HCT116 (cell line): ENCODE measurements around the gene BECN2. TPM values are rescaled to one million over a fixed set of nuclear protein-coding genes. Genes with fewer than 3 reads are reported as not detected.
"Not testable (repeated sequence)": the region's sequence is repeated elsewhere in the genome, so short reads cannot be mapped to it uniquely, and the experiment has no call there.

ENCODE experiments used
- ATAC-seq: fragments of 200-7000 bp; cut with Tn5 transposase; 2 replicates; pipeline ENCODE4 v1.9.1; 2020; ENCODE audit warnings: mild to moderate bottlenecking, moderate library complexity
- BruUV-seq: library from RNA; stranded (reverse); fragments of 400-500 nt; replicated peaks from 2 replicates; lab custom pipeline; 2021; lab: Mats Ljungman, UMichigan
- CTCF ChIA-PET: fragments of 300-600 bp; sonication (Branson Sonifier 250); formaldehyde crosslinking; loops from one replicate; lab custom pipeline; 2021; ENCODE audit warnings: antibody characterized with exemption; lab: Charles Lee
- POLR2A ChIA-PET: fragments of 300-600, 350-600 bp; sonication (Branson Sonifier 250); formaldehyde crosslinking; loops from one replicate; lab custom pipeline; 2021; ENCODE audit warnings: antibody characterized with exemption; lab: Charles Lee
- RAD21 ChIA-PET, 2 experiments: fragments of 300-600 bp; sonication (Branson Sonifier 250); formaldehyde crosslinking; loops; one replicate each; lab custom pipeline; 2023; ENCODE audit warnings: low total read pairs in 2 of 2; ENCODE audit not compliant: uncharacterized antibody in 2 of 2, unreplicated experiment in 2 of 2, low non-redundant PET in 1 of 2; lab: Charles Lee
- DNase-seq: peaks from one replicate; pipeline ENCODE4 v3.0.0-alpha.2; 2010; ENCODE audit warnings: low read depth, low spot score
- H2AFZ ChIP-seq: fragments of 200-600 bp; shearing (Covaris generic), sonication (generic); 2 replicates; pipeline ENCODE4 v1.6.1; 2017; ENCODE audit warnings: low read depth, mixed run types, mixed read lengths, antibody characterized with exemption, low read length; ENCODE audit not compliant: poor library complexity, severe bottlenecking
- H3K27ac ChIP-seq: 2 replicates; pipeline ENCODE4 v1.5.1; 2012; ENCODE audit warnings: low read depth, low read length
- H3K27me3 ChIP-seq: fragments of 200-600 bp; sonication (generic); 2 replicates; pipeline ENCODE4 v1.6.1; 2016; ENCODE audit warnings: mixed run types, low read length, mixed read lengths; ENCODE audit not compliant: insufficient read depth
- H3K36me3 ChIP-seq, 2 experiments: fragments of 200-500 bp in 1 of 2; fragments of 200-600 bp in 1 of 2; sonication (Bioruptor generic) in 1 of 2; sonication (generic) in 1 of 2; 2 replicates each; pipeline versions ENCODE4 v1.5.1 to v1.6.1; 2014 to 2016; ENCODE audit warnings: low read length in 2 of 2, inconsistent platforms in 1 of 2, mixed read lengths in 1 of 2, mixed run types in 1 of 2; ENCODE audit not compliant: insufficient read depth in 2 of 2, control insufficient read depth in 1 of 2
- H3K4me1 ChIP-seq, 2 experiments: fragments of 200-600 bp in 1 of 2; sonication (generic) in 1 of 2; 2 replicates each; pipeline versions ENCODE4 v1.5.1 to v1.6.1; 2012 to 2017; ENCODE audit warnings: low read length in 2 of 2, inconsistent platforms in 1 of 2, mild to moderate bottlenecking in 1 of 2, mixed read lengths in 1 of 2, mixed run types in 1 of 2, moderate library complexity in 1 of 2; ENCODE audit not compliant: insufficient read depth in 2 of 2, control insufficient read depth in 1 of 2
- H3K4me2 ChIP-seq: fragments of 200-600 bp; sonication (generic); 2 replicates; pipeline ENCODE4 v1.6.1; 2017; ENCODE audit warnings: mixed run types, low read length, mixed read lengths
- H3K4me3 ChIP-seq, 2 experiments: fragments of 200-600 bp in 1 of 2; sonication (generic) in 1 of 2; replicated peaks in 1 of 2; 2 replicates each; pipeline ENCODE4 v1.5.1; 2011 to 2016; ENCODE audit warnings: low read length in 2 of 2, control low read depth in 1 of 2, low read depth in 1 of 2, mild to moderate bottlenecking in 1 of 2, mixed read lengths in 1 of 2, mixed run types in 1 of 2
- H3K79me2 ChIP-seq: fragments of 200-600 bp; sonication (generic); 2 replicates; pipeline ENCODE4 v1.6.1; 2017; ENCODE audit warnings: mild to moderate bottlenecking, mixed run types, low read length, moderate library complexity, mixed read lengths; ENCODE audit not compliant: insufficient read depth
- H3K9ac ChIP-seq: fragments of 200-600 bp; sonication (generic); 2 replicates; pipeline ENCODE4 v1.6.1; 2016; ENCODE audit warnings: low read length, mixed read lengths
- H3K9me2 ChIP-seq: fragments of 200-600 bp; sonication (generic), shearing (Covaris generic); 2 replicates; pipeline ENCODE4 v1.6.1; 2017; ENCODE audit warnings: mixed run types, mild to moderate bottlenecking, moderate library complexity; ENCODE audit not compliant: insufficient read depth
- H3K9me3 ChIP-seq, 2 experiments: fragments of 200-500 bp in 1 of 2; fragments of 200-600 bp in 1 of 2; sonication (Bioruptor generic) in 1 of 2; sonication (generic) in 1 of 2; 2 replicates each; pipeline ENCODE4 v1.6.1; 2014 to 2017; ENCODE audit warnings: low read length in 2 of 2, mixed read lengths in 2 of 2, inconsistent platforms in 1 of 2, low read depth in 1 of 2, mild to moderate bottlenecking in 1 of 2, mixed run types in 1 of 2, moderate library complexity in 1 of 2; ENCODE audit not compliant: control insufficient read depth in 1 of 2, insufficient read depth in 1 of 2
- H4K20me1 ChIP-seq: fragments of 200-600 bp; sonication (generic), shearing (Covaris generic); 2 replicates; pipeline ENCODE4 v1.6.1; 2017; ENCODE audit warnings: mixed run types, mild to moderate bottlenecking, moderate library complexity; ENCODE audit not compliant: insufficient read depth
- EZH2 ChIP-seq: fragments of 200-600 bp; sonication (generic); IDR thresholded peaks from 2 replicates; pipeline ENCODE4 v1.6.1; 2017; ENCODE audit warnings: antibody characterized with exemption, mixed run types
- FOSL1 ChIP-seq: IDR thresholded peaks from 2 replicates; pipeline ENCODE4 v1.6.1; 2012; ENCODE audit warnings: low read depth
- JUND ChIP-seq: IDR thresholded peaks from 2 replicates; pipeline ENCODE4 v1.6.1; 2012
- RAD21 ChIP-seq: IDR thresholded peaks from 2 replicates; pipeline ENCODE4 v1.6.1; 2012; ENCODE audit warnings: low read depth, mild to moderate bottlenecking
- intact Hi-C: fragments of 100-400 bp; cut with micrococcal nuclease; formaldehyde crosslinking; loops from 2 replicates; pipeline ENCODE4 v1.10.0; 2022
- total RNA-seq: library from RNA; stranded (reverse); gene quantifications from one replicate; pipeline ENCODE4 v1.2.1, GENCODE V29; 2021; ENCODE audit not compliant: unreplicated experiment
- TF ChIP-seq, protein P1 (sequence below), 3 experiments: fragments of 200-600 bp in 1 of 3; sonication (generic) in 1 of 3; IDR thresholded peaks in 2 of 3; conservative IDR thresholded peaks in 1 of 3; 2 replicates each; pipeline ENCODE4 v1.5.1; 2012 to 2017; ENCODE audit warnings: low read depth in 2 of 3, low read length in 2 of 3, antibody characterized with exemption in 1 of 3, borderline replicate concordance in 1 of 3, control low read depth in 1 of 3, mild to moderate bottlenecking in 1 of 3, mixed read lengths in 1 of 3, mixed run types in 1 of 3, moderate library complexity in 1 of 3; ENCODE audit not compliant: insufficient read depth in 1 of 3

The BECN2 gene
- total RNA-seq, 1 experiment from 2014 or later, result not detected

DNA sequence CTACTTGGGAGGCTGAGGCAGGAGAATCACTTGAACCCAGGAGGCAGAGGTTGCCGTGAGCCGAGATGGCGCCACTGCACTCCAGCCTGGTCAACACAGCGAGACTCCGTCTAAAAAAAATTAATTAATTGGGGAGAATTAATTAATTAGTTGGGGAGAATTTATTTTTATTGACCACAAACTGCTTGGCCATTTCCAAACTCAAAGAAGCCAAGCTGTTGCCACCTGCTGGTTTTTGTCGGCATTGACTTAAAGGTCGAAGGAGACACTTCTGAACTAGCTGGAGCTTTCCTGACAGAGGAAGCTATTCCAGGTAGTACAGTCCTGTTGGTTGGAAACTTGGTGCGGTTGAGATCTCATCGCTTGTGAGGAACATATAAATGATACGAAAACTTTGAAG is 28.2 kb downstream of the BECN2 start:
- ChIA-PET POLR2A (no interaction called here), CTCF (interaction anchor here (0.8 to 3.6 kb wide), 8 partner anchors 8 to 375 kb away, joined by 3 to 28 read pairs (median 8); partner anchors contain the start of gene MAP1LC3C), RAD21 (no interaction called here)
- BruUV-seq, result no TSS peak
- Histone ChIP-seq H3K9me2 (no peaks in the 10 kb centered on the region), H3K79me2 (no peaks in the 10 kb centered on the region), H3K4me2 (no peak overlapping the region), H4K20me1 (no peaks in the 10 kb centered on the region), H3K4me1 (peaks cover 7 to 15% of the 10 kb centered on the region in 2 experiments; a peak in 3 of 4 replicates), H3K9ac (no peak overlapping the region), H2AFZ (no peak overlapping the region), H3K36me3 (no peaks in the 10 kb centered on the region), H3K27me3 (no peaks in the 10 kb centered on the region), H3K9me3 (no peaks in the 10 kb centered on the region), H3K27ac (no peak overlapping the region), H3K4me3 (no peak overlapping the region)
- peak; percentile 38 for DNase-seq
- TF ChIP-seq, protein P1, sequence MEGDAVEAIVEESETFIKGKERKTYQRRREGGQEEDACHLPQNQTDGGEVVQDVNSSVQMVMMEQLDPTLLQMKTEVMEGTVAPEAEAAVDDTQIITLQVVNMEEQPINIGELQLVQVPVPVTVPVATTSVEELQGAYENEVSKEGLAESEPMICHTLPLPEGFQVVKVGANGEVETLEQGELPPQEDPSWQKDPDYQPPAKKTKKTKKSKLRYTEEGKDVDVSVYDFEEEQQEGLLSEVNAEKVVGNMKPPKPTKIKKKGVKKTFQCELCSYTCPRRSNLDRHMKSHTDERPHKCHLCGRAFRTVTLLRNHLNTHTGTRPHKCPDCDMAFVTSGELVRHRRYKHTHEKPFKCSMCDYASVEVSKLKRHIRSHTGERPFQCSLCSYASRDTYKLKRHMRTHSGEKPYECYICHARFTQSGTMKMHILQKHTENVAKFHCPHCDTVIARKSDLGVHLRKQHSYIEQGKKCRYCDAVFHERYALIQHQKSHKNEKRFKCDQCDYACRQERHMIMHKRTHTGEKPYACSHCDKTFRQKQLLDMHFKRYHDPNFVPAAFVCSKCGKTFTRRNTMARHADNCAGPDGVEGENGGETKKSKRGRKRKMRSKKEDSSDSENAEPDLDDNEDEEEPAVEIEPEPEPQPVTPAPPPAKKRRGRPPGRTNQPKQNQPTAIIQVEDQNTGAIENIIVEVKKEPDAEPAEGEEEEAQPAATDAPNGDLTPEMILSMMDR (IDR thresholded peaks at IDR 0.05 in 2 of 3, conservative IDR thresholded peaks at IDR 0.05 in 1 of 3; ENCODE audit: borderline replicate concordance in 1 of 3, insufficient read depth in 1 of 3, low read depth in 2 of 3, low read length in 2 of 3), result peak; percentile 54 to 69 (median 56); a peak in 5 of 6 replicates
- TF ChIP-seq JUND (no peak), FOSL1 (no peak), EZH2 (no peak), RAD21 (peak; percentile 63)
- intact Hi-C loops, result loop anchor here (1.0 kb wide), 1 partner anchor 89 kb away; no protein-coding TSS in a partner anchor
- ATAC-seq, result peak; percentile 82

DNA sequence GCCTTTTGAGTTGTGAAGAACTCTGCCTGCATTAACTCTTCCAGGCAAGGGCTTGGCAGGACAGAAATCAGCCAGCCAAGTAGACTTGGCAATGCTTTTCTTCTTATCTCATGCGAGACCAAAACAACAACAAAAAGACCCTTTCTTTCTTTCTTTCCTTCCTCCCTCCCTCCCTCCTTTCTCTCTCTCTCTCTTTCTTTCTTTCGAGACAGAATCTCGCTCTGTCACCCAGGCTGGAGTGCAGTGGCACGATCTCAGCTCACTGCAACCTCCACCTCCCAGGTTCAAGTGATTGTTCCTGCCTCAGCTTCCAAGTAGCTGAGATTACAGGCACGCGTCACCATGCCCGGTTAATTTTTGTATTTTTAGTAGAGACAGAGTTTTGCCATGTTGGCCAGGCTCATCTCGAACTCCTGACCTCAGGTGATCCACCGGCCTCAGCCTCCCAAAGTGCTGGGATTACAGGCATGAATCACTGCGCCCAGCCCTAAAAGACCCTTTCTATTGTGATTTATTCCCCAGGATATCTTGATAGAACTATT is 30.9 kb downstream of the BECN2 start:
- intact Hi-C loops, H3K4me2 ChIP-seq, H3K27ac ChIP-seq, H2AFZ ChIP-seq, H3K27me3 ChIP-seq, BruUV-seq, H3K9ac ChIP-seq, H3K79me2 ChIP-seq, H4K20me1 ChIP-seq, H3K9me3 ChIP-seq, ATAC-seq, H3K4me3 ChIP-seq, H3K9me2 ChIP-seq, POLR2A ChIA-PET, RAD21 ChIA-PET, H3K36me3 ChIP-seq, CTCF ChIA-PET, DNase-seq: not testable (repeated sequence)
- H3K4me1 ChIP-seq, result peaks cover 7 to 22% of the 10 kb centered on the region in 2 experiments; a peak in 3 of 4 replicates
